Thyroid gland (tissue), 4 donors: ENCODE data around the gene ANKRD28.

Experiments used
- CTCF ChIP-seq, 6 experiments: fragments of 200-600 bp in 3 of 6; fragments of 450-650 bp in 3 of 6; sonication (generic) in 3 of 6; IDR thresholded peaks; one replicate each; pipeline ENCODE4 v1.5.1; 2016 to 2019; ENCODE audit warnings: antibody characterized with exemption in 6 of 6, mild to moderate bottlenecking in 2 of 6, inconsistent platforms in 1 of 6, moderate library complexity in 1 of 6
- POLR2A ChIP-seq, 2 donors: fragments of 450-650 bp; IDR thresholded peaks; one replicate each; pipeline ENCODE4 v1.6.1; 2017; ENCODE audit warnings: antibody characterized with exemption in 2 of 2, mild to moderate bottlenecking in 2 of 2, moderate library complexity in 1 of 2

- no peak for TF ChIP-seq POLR2A (IDR thresholded peaks at IDR 0.05)
- TF ChIP-seq CTCF (IDR thresholded peaks at IDR 0.05): no peak
These were observed 31.4 kb downstream of the ANKRD28 start for GRCh38 chr3:15766406-15766805.
